Lower leg skin (tissue), 3 donors: Measurements from ENCODE around the gene NUMB.

Experiments
- CTCF ChIP-seq, 3 donors: fragments of 450-650 bp; IDR thresholded peaks; one replicate each; pipeline ENCODE4 v1.5.1; 2016; ENCODE audit warnings: antibody characterized with exemption in 3 of 3, mild to moderate bottlenecking in 3 of 3, moderate library complexity in 2 of 3
- POLR2A ChIP-seq, 2 donors: fragments of 450-650 bp; IDR thresholded peaks; one replicate each; pipeline ENCODE4 v1.6.1; 2016 to 2017; ENCODE audit warnings: antibody characterized with exemption in 2 of 2, mild to moderate bottlenecking in 1 of 2, moderate library complexity in 1 of 2

GRCh38 chr14:73258076-73258475, 200.3 kb downstream of the NUMB start:
- TF ChIP-seq POLR2A (IDR thresholded peaks at IDR 0.05) = no peak
- no peak for TF ChIP-seq CTCF (IDR thresholded peaks at IDR 0.05)
